GM23338 (cell line): ENCODE results near the gene OR3A1. TPM values are rescaled to one million over a fixed set of nuclear protein-coding genes. Genes with fewer than 3 reads are reported as not detected.
"Not testable (repeated sequence)": the region's sequence is repeated elsewhere in the genome, so short reads cannot be mapped to it uniquely, and the experiment has no call there.

Experiments
- ATAC-seq: fragments of 200-7000 bp; cut with Tn5 transposase; 3 replicates; pipeline ENCODE4 v1.9.1; 2020
- DNase-seq: peaks from one replicate; pipeline ENCODE4 v3.0.0-alpha.2; 2015; ENCODE audit warnings: low spot score
- H2AFZ ChIP-seq: fragments of 200-600 bp; sonication (generic); 2 replicates; pipeline ENCODE4 v1.8.0; 2016; ENCODE audit warnings: antibody characterized with exemption, mild to moderate bottlenecking, moderate library complexity
- H3F3A ChIP-seq: fragments of 200-600 bp; sonication (generic); replicated peaks from 2 replicates; pipeline ENCODE4 v1.8.0; 2017; ENCODE audit warnings: antibody characterized with exemption, mixed run types, low read depth
- H3K27ac ChIP-seq: fragments of 200-600 bp; sonication (generic); 2 replicates; pipeline ENCODE4 v1.6.1; 2016; ENCODE audit warnings: low read depth
- H3K27me3 ChIP-seq: fragments of 200-600 bp; sonication (generic); 2 replicates; pipeline ENCODE4 v1.8.0; 2016; ENCODE audit warnings: mild to moderate bottlenecking, mixed run types, moderate library complexity; ENCODE audit not compliant: insufficient read depth
- H3K36me3 ChIP-seq: fragments of 200-600 bp; sonication (generic); 2 replicates; pipeline ENCODE4 v1.8.0; 2016; ENCODE audit warnings: mild to moderate bottlenecking; ENCODE audit not compliant: insufficient read depth
- H3K4me1 ChIP-seq: fragments of 200-600 bp; sonication (generic); 2 replicates; pipeline ENCODE4 v1.8.0; 2016; ENCODE audit warnings: mild to moderate bottlenecking, moderate library complexity; ENCODE audit not compliant: insufficient read depth
- H3K4me2 ChIP-seq: fragments of 200-600 bp; sonication (generic); 2 replicates; pipeline ENCODE4 v1.7.1; 2017; ENCODE audit warnings: mixed run types
- H3K4me3 ChIP-seq: fragments of 200-600 bp; sonication (generic); 2 replicates; pipeline ENCODE4 v1.6.1; 2016; ENCODE audit warnings: mixed run types
- H3K79me2 ChIP-seq: fragments of 200-600 bp; sonication (generic); replicated peaks from 2 replicates; pipeline ENCODE4 v1.8.0; 2017; ENCODE audit warnings: mild to moderate bottlenecking; ENCODE audit not compliant: insufficient read depth
- H3K9me2 ChIP-seq: fragments of 200-600 bp; sonication (generic); 2 replicates; pipeline ENCODE4 v1.8.0; 2017; ENCODE audit not compliant: insufficient read depth
- H4K20me1 ChIP-seq: fragments of 200-600 bp; sonication (generic); replicated peaks from 2 replicates; pipeline ENCODE4 v1.8.0; 2017; ENCODE audit warnings: mild to moderate bottlenecking; ENCODE audit not compliant: insufficient read depth
- H3K27ac Mint-ChIP-seq: 2 replicates; pipeline ENCODE4 v1.8.0; 2020; ENCODE audit warnings: inconsistent platforms, mild to moderate bottlenecking, moderate library complexity, mixed read lengths
- H3K27me3 Mint-ChIP-seq: 3 replicates; pipeline ENCODE4 v1.8.0; 2022; ENCODE audit warnings: low read depth, mild to moderate bottlenecking, moderate library complexity, mixed read lengths, inconsistent platforms; ENCODE audit not compliant: insufficient read depth, poor library complexity
- H3K36me3 Mint-ChIP-seq: 3 replicates; pipeline ENCODE4 v1.8.0; 2021; ENCODE audit warnings: low read depth, mild to moderate bottlenecking, inconsistent platforms, moderate library complexity, mixed read lengths
- H3K4me1 Mint-ChIP-seq: 3 replicates; pipeline ENCODE4 v1.8.0; 2020; ENCODE audit warnings: mild to moderate bottlenecking, inconsistent platforms, mixed read lengths
- H3K4me3 Mint-ChIP-seq: 3 replicates; pipeline ENCODE4 v1.8.0; 2021; ENCODE audit warnings: moderate library complexity, mild to moderate bottlenecking, inconsistent platforms, mixed read lengths
- H3K9me3 Mint-ChIP-seq: 3 replicates; pipeline ENCODE4 v1.8.0; 2020; ENCODE audit warnings: moderate library complexity, mild to moderate bottlenecking, inconsistent platforms, mixed read lengths
- CREB1 ChIP-seq: fragments of 250-450 bp; sonication (Bioruptor Pico); IDR thresholded peaks from 2 replicates; pipeline ENCODE4 v1.5.0; 2020; ENCODE audit warnings: low read depth, mild to moderate bottlenecking, moderate library complexity
- EZH2 ChIP-seq: fragments of 200-600 bp; sonication (generic); IDR thresholded peaks from one replicate; pipeline ENCODE4 v1.8.0; 2017; ENCODE audit warnings: antibody characterized with exemption, mild to moderate bottlenecking, low read depth; ENCODE audit not compliant: unreplicated experiment
- EZH2phosphoT487 ChIP-seq: fragments of 200-600 bp; sonication (generic); IDR thresholded peaks from one replicate; pipeline ENCODE4 v1.8.1; 2018; ENCODE audit warnings: antibody characterized with exemption; ENCODE audit not compliant: unreplicated experiment
- JUNB ChIP-seq: IDR thresholded peaks from one replicate; pipeline ENCODE4 v1.6.1; 2016; ENCODE audit warnings: antibody characterized with exemption; ENCODE audit not compliant: unreplicated experiment
- NANOG ChIP-seq: IDR thresholded peaks from 2 replicates; pipeline ENCODE4 v1.6.1; 2016; ENCODE audit warnings: antibody characterized with exemption, borderline replicate concordance
- POLR2AphosphoS5 ChIP-seq: IDR thresholded peaks from 2 replicates; pipeline ENCODE4 v1.6.1; 2016; ENCODE audit warnings: antibody characterized with exemption, low read depth
- STAT1 ChIP-seq: IDR thresholded peaks from one replicate; pipeline ENCODE4 v1.6.1; 2016; ENCODE audit warnings: antibody characterized with exemption; ENCODE audit not compliant: unreplicated experiment
- ZNF114 ChIP-seq: fragments of 250-450 bp; sonication (Bioruptor Pico); IDR thresholded peaks from 2 replicates; pipeline ENCODE4 v1.5.0; 2020; ENCODE audit warnings: mild to moderate bottlenecking, moderate library complexity
- ZNF331 ChIP-seq: fragments of 250-450 bp; sonication (Bioruptor Pico); IDR thresholded peaks from 2 replicates; pipeline ENCODE4 v1.5.0; 2020; ENCODE audit warnings: low read depth, mild to moderate bottlenecking, moderate library complexity
- polyA plus RNA-seq: library from polyadenylated mRNA; unstranded; fragments of >200 nt; fragmentation: Nextera tagmentation; extraction: Ambion mirVana; gene quantifications from 2 replicates; pipeline ENCODE4 v1.2.1, GENCODE V29; 2016
- total RNA-seq: library from RNA; depleted of rRNA; stranded (reverse); fragments of >200 nt; shearing (Covaris generic); gene quantifications from 2 replicates; pipeline ENCODE4 v1.2.3, GENCODE V29; 2014
- TF ChIP-seq, protein P1 (sequence below), 2 experiments: fragments of 200-600 bp in 1 of 2; sonication (generic) in 1 of 2; conservative IDR thresholded peaks; 2 replicates each; pipeline versions ENCODE4 v1.5.1 to v1.6.1; 2016 to 2017; ENCODE audit warnings: antibody characterized with exemption in 2 of 2, low read depth in 2 of 2, mild to moderate bottlenecking in 2 of 2, moderate library complexity in 1 of 2
- TF ChIP-seq, protein P2 (sequence below): IDR thresholded peaks from one replicate; pipeline ENCODE4 v1.6.1; 2018; ENCODE audit warnings: antibody characterized with exemption; ENCODE audit not compliant: unreplicated experiment
- TF ChIP-seq, protein P3 (sequence below): IDR thresholded peaks from 2 replicates; pipeline ENCODE4 v1.6.1; 2016; ENCODE audit warnings: antibody characterized with exemption

OR3A1 gene
- total and polyA plus RNA-seq, 2 experiments from 2014 or later, result 0.40 to 0.59 TPM

DNA sequence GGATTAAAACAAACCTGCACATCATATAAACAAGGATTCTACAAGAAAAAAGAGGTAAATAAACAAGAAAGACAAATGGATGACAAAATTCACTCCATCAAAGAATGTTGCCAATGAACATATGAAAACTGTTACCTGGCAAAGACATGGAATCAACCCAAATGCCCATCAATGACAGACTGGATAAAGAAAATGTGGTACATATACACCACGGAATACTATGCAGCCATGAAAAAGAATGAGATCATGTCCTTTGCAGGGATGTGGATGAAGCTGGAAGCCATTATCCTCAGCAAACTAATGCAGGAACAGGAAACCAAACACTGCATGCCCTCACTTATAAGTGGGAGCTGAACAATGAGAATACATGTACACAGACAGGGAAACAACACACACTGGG is 4.6 kb downstream of the OR3A1 start:
- H3K9me3 Mint-ChIP-seq, result peaks cover 67% of the 10 kb centered on the region
- not testable (repeated sequence) for H3K27ac ChIP-seq, H2AFZ ChIP-seq, H3K9me2 ChIP-seq, ATAC-seq, H3K4me1 Mint-ChIP-seq, H3K4me3 ChIP-seq, H3K36me3 ChIP-seq, H3K4me1 ChIP-seq, H4K20me1 ChIP-seq, H3F3A ChIP-seq, H3K27me3 Mint-ChIP-seq, H3K36me3 Mint-ChIP-seq, H3K27ac Mint-ChIP-seq, H3K27me3 ChIP-seq, DNase-seq, H3K4me2 ChIP-seq, H3K79me2 ChIP-seq, H3K4me3 Mint-ChIP-seq

DNA sequence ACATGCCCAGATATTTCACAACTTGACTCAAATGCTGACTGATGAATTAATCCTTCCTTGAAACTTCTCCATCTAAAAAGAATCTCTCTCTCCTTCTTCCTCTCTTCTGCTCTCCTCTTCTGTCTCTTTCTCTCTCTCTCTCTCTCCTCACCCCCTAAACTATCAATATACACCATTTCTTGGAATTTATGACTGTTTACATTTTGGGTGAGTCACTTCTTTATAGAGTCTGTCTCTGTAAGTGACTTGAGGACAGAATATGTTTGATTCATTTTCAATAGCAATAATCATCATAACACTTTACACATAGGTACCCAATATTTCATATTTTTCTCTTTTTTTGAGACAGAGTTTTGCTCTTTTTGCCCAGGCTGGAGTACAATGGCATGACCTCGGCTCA is 15.3 kb downstream of the OR3A1 start:
- H3K27me3 Mint-ChIP-seq, result peaks cover 5% of the 10 kb centered on the region
- no peaks in the 10 kb centered on the region for H3K4me1 ChIP-seq
- DNase-seq (no peak), ATAC-seq (no peak)
- H3K4me3 ChIP-seq, result no peak overlapping the region
- H3K36me3 ChIP-seq, result no peaks in the 10 kb centered on the region
- H3K4me1 Mint-ChIP-seq, result no peaks in the 10 kb centered on the region
- H3K27ac Mint-ChIP-seq, result no peak overlapping the region
- no peak overlapping the region for H3K27ac ChIP-seq
- TF ChIP-seq CREB1 (CRISPR knock-in tag), result no peak
- no peak for TF ChIP-seq STAT1
- no peak for TF ChIP-seq POLR2AphosphoS5
- TF ChIP-seq NANOG, result no peak
- TF ChIP-seq, protein P1, sequence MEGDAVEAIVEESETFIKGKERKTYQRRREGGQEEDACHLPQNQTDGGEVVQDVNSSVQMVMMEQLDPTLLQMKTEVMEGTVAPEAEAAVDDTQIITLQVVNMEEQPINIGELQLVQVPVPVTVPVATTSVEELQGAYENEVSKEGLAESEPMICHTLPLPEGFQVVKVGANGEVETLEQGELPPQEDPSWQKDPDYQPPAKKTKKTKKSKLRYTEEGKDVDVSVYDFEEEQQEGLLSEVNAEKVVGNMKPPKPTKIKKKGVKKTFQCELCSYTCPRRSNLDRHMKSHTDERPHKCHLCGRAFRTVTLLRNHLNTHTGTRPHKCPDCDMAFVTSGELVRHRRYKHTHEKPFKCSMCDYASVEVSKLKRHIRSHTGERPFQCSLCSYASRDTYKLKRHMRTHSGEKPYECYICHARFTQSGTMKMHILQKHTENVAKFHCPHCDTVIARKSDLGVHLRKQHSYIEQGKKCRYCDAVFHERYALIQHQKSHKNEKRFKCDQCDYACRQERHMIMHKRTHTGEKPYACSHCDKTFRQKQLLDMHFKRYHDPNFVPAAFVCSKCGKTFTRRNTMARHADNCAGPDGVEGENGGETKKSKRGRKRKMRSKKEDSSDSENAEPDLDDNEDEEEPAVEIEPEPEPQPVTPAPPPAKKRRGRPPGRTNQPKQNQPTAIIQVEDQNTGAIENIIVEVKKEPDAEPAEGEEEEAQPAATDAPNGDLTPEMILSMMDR (conservative IDR thresholded peaks at IDR 0.05; ENCODE audit: low read depth in 2 of 2), result no peak
- H3K9me2 ChIP-seq, result no peaks in the 10 kb centered on the region
- no peak overlapping the region for H3K4me2 ChIP-seq
- peaks cover 6% of the 10 kb centered on the region for H3K36me3 Mint-ChIP-seq
- H3F3A ChIP-seq, result no peaks in the 10 kb centered on the region
- no peaks in the 10 kb centered on the region for H4K20me1 ChIP-seq
- H3K4me3 Mint-ChIP-seq, result no peak overlapping the region
- no peak overlapping the region for H2AFZ ChIP-seq
- H3K9me3 Mint-ChIP-seq, result peaks cover 72% of the 10 kb centered on the region
- H3K79me2 ChIP-seq, result no peaks in the 10 kb centered on the region
- H3K27me3 ChIP-seq, result no peaks in the 10 kb centered on the region

DNA sequence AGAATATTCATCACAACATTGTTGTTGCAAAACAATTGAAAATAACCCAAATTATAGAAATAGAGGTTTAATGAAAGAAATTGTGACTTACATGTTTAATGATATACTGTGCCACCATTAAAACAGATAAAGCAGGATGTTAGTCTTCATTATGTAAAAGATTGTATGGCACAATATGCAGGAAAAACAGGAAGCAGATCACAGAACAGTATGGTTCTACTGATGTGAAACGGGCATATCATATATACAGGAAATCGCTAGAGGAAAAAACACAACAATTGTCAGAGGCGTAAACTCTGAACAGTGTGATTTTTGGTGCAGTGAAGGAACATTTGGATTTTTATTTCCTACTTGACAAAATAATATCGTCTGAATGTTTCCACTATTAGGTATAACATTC is 22.0 kb downstream of the OR3A1 start:
- Mint-ChIP-seq H3K27me3 (peaks cover 5% of the 10 kb centered on the region), H3K4me3 (no peak overlapping the region), H3K27ac (no peak overlapping the region), H3K4me1 (no peaks in the 10 kb centered on the region), H3K36me3 (peaks cover 2% of the 10 kb centered on the region; the same call in 2 of the 3 replicates), H3K9me3 (peaks cover 57% of the 10 kb centered on the region)
- Histone ChIP-seq H3K36me3 (no peaks in the 10 kb centered on the region), H3F3A (no peaks in the 10 kb centered on the region), H3K4me3 (no peak overlapping the region), H2AFZ (no peak overlapping the region), H3K4me1 (no peaks in the 10 kb centered on the region), H3K79me2 (no peaks in the 10 kb centered on the region), H4K20me1 (no peaks in the 10 kb centered on the region), H3K4me2 (no peak overlapping the region), H3K9me2 (no peaks in the 10 kb centered on the region), H3K27ac (no peak overlapping the region), H3K27me3 (no peaks in the 10 kb centered on the region)
- no peak for ATAC-seq
- DNase-seq, result no peak
- TF ChIP-seq POLR2AphosphoS5 (no peak), EZH2phosphoT487 (no peak), ZNF331 (no peak), CREB1 (CRISPR knock-in tag) (no peak), JUNB (no peak), NANOG (no peak), EZH2 (no peak), ZNF114 (CRISPR knock-in tag) (no peak), STAT1 (no peak)
- TF ChIP-seq, protein P2, sequence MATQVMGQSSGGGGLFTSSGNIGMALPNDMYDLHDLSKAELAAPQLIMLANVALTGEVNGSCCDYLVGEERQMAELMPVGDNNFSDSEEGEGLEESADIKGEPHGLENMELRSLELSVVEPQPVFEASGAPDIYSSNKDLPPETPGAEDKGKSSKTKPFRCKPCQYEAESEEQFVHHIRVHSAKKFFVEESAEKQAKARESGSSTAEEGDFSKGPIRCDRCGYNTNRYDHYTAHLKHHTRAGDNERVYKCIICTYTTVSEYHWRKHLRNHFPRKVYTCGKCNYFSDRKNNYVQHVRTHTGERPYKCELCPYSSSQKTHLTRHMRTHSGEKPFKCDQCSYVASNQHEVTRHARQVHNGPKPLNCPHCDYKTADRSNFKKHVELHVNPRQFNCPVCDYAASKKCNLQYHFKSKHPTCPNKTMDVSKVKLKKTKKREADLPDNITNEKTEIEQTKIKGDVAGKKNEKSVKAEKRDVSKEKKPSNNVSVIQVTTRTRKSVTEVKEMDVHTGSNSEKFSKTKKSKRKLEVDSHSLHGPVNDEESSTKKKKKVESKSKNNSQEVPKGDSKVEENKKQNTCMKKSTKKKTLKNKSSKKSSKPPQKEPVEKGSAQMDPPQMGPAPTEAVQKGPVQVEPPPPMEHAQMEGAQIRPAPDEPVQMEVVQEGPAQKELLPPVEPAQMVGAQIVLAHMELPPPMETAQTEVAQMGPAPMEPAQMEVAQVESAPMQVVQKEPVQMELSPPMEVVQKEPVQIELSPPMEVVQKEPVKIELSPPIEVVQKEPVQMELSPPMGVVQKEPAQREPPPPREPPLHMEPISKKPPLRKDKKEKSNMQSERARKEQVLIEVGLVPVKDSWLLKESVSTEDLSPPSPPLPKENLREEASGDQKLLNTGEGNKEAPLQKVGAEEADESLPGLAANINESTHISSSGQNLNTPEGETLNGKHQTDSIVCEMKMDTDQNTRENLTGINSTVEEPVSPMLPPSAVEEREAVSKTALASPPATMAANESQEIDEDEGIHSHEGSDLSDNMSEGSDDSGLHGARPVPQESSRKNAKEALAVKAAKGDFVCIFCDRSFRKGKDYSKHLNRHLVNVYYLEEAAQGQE, result no peak
- TF ChIP-seq, protein P3, sequence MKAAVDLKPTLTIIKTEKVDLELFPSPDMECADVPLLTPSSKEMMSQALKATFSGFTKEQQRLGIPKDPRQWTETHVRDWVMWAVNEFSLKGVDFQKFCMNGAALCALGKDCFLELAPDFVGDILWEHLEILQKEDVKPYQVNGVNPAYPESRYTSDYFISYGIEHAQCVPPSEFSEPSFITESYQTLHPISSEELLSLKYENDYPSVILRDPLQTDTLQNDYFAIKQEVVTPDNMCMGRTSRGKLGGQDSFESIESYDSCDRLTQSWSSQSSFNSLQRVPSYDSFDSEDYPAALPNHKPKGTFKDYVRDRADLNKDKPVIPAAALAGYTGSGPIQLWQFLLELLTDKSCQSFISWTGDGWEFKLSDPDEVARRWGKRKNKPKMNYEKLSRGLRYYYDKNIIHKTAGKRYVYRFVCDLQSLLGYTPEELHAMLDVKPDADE, result no peak
- TF ChIP-seq, protein P1 (conservative IDR thresholded peaks at IDR 0.05; ENCODE audit: low read depth in 2 of 2), result no peak
